Measurements from ENCODE around the gene HTR5A. TPM values are rescaled to one million over a fixed set of nuclear protein-coding genes. Genes with fewer than 3 reads are reported as not detected.

The HTR5A gene
- total and polyA plus RNA-seq, 2 of the 13 experiments (the other 11 are each of a cell fraction or from before 2014, with no cell fraction given) = not detected

DNA sequence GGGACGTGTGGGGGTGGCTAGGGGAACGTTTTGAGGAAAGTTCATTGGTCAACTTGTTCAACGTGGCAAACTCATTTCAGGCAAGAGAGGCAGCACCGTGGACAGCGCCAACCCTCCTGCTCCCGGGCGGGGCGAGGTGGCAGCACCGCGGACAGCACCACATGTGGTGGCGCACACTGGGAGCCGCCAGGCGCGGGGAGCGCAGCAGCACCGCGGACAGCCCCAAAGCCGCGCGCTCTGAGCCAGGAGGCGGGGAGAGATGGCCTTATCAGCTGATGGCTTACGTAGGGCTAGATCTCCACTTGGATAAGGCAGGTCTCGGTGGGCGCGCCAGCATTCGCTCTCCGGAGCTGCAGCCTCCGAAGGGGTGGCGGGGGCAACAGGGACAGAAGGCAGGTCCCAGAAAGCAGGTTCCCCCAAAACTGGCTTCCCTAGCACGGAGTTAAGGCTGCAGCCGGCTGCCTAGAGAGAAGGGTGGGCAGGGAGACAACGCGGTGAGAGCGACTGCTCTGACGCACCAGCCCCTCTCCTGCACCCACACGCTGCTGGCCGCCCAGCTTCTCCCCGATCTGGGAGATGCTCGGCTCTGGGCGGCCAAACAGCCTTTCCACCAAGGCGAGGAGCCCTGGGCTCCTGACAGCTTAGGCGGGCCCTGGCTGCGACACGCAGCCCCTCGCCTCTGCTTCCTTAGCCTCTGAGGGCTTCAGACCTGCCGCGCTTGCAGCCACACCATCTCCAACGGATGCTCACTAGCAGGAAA, at the start of gene HTR5A (continued):
- TF ChIP-seq SKI (IDR thresholded peaks at IDR 0.05; ENCODE audit: partially characterized antibody) (no peak), PRPF4 (IDR thresholded peaks at IDR 0.05; ENCODE audit: low read depth, low read length, poor library complexity, severe bottlenecking) (no peak), ZKSCAN5 (CRISPR knock-in tag; IDR thresholded peaks at IDR 0.05) (peak; percentile 96), NR3C1 (CRISPR knock-in tag; IDR thresholded peaks at IDR 0.05) (peak; percentile 99), PTBP1 (IDR thresholded peaks at IDR 0.05; ENCODE audit: low read depth, low read length, poor library complexity, severe bottlenecking) (no peak), PITX1 (CRISPR knock-in tag; IDR thresholded peaks at IDR 0.05) (peak; percentile 99), NBN (conservative IDR thresholded peaks at IDR 0.05) (no peak), NR2C2 (CRISPR knock-in tag; IDR thresholded peaks at IDR 0.05; ENCODE audit: borderline replicate concordance) (peak; percentile 86), TFE3 (CRISPR knock-in tag; IDR thresholded peaks at IDR 0.05) (peak; percentile 99), ZNF180 (CRISPR knock-in tag; IDR thresholded peaks at IDR 0.05; ENCODE audit: borderline replicate concordance, low read depth) (peak; percentile 99; the same call in 1 of the 2 replicates), REXO4 (CRISPR knock-in tag; IDR thresholded peaks at IDR 0.05; ENCODE audit: borderline replicate concordance) (peak; percentile 100), ZNF101 (CRISPR knock-in tag; IDR thresholded peaks at IDR 0.05; ENCODE audit: borderline replicate concordance, low read depth) (peak; percentile 100), KDM1A (CRISPR knock-in tag; IDR thresholded peaks at IDR 0.05) (peak; percentile 98), SRSF9 (IDR thresholded peaks at IDR 0.05; ENCODE audit: borderline replicate concordance, insufficient read depth, low read depth, low read length, poor library complexity, severe bottlenecking) (no peak), ZNF441 (CRISPR knock-in tag; IDR thresholded peaks at IDR 0.05; ENCODE audit: borderline replicate concordance) (peak; percentile 100), JARID2 (CRISPR knock-in tag; IDR thresholded peaks at IDR 0.05; ENCODE audit: insufficient replicate concordance) (peak; percentile 100), ZNF773 (CRISPR knock-in tag; IDR thresholded peaks at IDR 0.05; ENCODE audit: borderline replicate concordance) (peak; percentile 100), BCL3 (CRISPR knock-in tag; IDR thresholded peaks at IDR 0.05) (peak; percentile 100), ZEB1 (IDR thresholded peaks at IDR 0.05; ENCODE audit: insufficient replicate concordance, low read depth) (no peak), MYC (CRISPR knock-in tag; IDR thresholded peaks at IDR 0.05; ENCODE audit: borderline replicate concordance) (peak; percentile 99), NR1H2 (CRISPR knock-in tag; IDR thresholded peaks at IDR 0.05; ENCODE audit: borderline replicate concordance, low read depth) (peak; percentile 100)
- TF ChIP-seq, protein P1, sequence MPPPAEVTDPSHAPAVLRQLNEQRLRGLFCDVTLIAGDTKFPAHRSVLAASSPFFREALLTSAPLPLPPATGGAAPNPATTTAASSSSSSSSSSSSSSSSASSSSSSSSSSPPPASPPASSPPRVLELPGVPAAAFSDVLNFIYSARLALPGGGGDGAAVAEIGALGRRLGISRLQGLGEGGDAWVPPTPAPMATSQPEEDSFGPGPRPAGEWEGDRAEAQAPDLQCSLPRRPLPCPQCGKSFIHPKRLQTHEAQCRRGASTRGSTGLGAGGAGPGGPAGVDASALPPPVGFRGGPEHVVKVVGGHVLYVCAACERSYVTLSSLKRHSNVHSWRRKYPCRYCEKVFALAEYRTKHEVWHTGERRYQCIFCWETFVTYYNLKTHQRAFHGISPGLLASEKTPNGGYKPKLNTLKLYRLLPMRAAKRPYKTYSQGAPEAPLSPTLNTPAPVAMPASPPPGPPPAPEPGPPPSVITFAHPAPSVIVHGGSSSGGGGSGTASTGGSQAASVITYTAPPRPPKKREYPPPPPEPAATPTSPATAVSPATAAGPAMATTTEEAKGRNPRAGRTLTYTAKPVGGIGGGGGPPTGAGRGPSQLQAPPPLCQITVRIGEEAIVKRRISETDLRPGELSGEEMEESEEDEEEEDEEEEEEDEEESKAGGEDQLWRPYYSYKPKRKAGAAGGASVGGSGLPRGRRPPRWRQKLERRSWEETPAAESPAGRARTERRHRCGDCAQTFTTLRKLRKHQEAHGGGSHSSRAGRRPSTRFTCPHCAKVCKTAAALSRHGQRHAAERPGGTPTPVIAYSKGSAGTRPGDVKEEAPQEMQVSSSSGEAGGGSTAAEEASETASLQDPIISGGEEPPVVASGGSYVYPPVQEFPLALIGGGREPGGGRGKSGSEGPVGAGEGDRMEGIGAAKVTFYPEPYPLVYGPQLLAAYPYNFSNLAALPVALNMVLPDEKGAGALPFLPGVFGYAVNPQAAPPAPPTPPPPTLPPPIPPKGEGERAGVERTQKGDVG (CRISPR knock-in tag; IDR thresholded peaks at IDR 0.05; ENCODE audit: borderline replicate concordance) = peak; percentile 99
- TF ChIP-seq, protein P2, sequence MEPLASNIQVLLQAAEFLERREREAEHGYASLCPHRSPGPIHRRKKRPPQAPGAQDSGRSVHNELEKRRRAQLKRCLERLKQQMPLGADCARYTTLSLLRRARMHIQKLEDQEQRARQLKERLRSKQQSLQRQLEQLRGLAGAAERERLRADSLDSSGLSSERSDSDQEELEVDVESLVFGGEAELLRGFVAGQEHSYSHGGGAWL (CRISPR knock-in tag; IDR thresholded peaks at IDR 0.05) = peak; percentile 100
